IPS-NIHi7 (cell line): ENCODE results near the gene TTYH1.

Experiments
- DNase-seq: peaks from one replicate; pipeline ENCODE4 v3.0.0; 2012; ENCODE audit warnings: mixed read lengths; ENCODE audit errors: extremely low spot score

Gene TTYH1

GRCh38 chr19:54392105-54392504 lies 23.2 kb upstream of the TTYH1 start:
- DNase-seq, result no peak

DNA sequence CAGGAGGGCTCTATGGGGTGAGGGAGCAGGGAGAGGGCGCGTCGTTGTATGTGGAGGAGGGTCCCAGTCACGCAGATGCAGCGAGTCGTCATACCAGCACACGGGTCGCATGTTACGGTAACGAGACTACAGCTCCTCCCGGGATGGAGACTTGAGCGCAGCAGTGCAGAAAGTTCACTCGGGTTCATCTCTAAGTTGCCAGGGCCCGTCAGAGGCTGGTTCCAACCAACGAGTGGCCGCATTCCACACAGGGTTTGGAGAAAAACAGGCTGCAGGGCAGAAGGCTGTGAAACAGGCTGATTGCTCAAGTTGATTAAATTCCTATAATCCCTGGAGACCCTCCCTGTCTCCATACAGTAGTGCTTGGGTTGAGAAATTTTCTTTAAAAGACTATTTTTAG lies 21.9 kb upstream of the TTYH1 start:
- DNase-seq, result no peak

- no peak for DNase-seq
Observed at GRCh38 chr19:54395685-54396084, 19.6 kb upstream of the TTYH1 start.

DNA sequence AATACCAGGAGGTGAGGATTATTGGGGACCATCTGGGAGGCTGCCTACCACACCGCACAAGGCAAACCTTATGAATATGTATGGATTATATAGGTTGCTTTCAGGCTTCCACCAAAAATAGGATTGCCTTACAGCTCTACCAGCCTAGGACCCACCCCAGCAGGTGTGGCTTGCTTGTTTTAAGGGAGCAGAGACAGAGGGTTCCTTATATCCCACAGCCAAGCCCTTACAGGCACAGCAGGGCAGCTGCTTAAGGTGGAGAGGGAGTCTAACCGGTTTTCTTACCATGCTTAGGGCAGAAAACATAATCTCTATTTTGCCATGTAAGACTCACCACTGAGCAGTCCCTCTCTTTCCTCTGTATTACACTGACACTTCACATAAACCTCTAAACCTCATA lies 16.1 kb upstream of the TTYH1 start:
- no peak for DNase-seq

- no peak for DNase-seq
Observed at GRCh38 chr19:54400913-54401312, 14.4 kb upstream of the TTYH1 start.

DNA sequence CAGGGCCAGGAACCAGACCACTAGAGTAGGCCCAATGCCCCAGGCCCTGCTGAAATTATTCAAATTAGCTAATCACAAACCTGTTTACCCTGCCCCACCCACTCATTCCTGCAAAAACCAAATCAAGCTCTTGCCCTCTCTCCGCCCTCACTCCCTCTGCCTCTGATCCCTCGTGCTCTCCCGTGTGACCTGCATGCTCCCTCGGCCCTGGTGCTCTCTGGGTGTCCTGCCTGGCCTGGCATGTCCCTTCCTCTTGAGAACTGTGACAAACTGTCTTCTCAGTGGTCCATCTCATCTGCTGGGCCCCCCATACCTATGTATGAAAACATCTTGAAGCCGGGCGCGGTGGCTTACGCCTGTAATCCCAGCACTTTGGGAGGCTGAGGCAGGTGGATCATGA lies 12.2 kb upstream of the TTYH1 start:
- no peak for DNase-seq

DNA sequence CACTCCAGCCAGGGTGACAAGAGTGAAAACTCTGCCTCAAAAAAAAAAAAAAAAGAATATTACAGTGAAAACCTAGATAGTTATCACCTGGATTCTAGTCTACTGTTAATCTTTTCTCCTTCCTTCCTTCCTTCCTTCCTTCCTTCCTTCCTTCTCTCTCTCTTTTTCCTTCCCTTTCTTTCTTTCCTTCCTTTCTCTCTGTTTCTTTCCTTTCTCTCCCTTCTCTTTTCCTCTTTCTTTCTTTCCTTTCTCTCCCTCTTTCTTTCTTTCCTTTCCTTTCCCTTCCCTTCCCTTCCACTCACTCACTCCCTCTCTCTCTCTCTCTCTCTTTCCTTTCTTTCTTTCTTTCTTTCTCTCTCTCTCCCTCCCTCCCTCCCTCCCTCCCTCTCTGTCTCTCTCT lies 9.6 kb upstream of the TTYH1 start:
- DNase-seq, result no peak

DNA sequence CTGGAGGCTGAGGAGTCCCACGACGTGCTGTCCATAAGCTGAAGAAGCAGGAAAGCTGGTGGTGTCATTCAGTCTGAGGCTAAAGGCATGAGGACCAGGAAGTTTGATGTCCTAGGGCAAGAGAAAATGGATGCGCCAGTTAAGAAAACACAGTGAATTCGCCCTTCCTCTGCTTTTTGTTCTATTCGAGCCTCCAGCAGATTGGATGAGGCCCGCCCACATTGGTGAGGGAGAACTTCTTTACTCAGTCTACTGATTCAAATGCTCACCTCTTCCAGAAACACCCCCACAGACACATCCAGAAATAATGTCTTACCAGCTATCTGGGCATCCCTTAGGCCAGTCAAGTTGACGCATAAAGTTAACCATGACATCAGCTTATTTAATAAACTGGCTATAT lies 7.5 kb upstream of the TTYH1 start:
- no peak for DNase-seq

GRCh38 chr19:54408456-54409026 lies 6.7 kb upstream of the TTYH1 start:
- no peak for DNase-seq

GRCh38 chr19:54411033-54411432 lies 4.2 kb upstream of the TTYH1 start:
- DNase-seq, result no peak

DNA sequence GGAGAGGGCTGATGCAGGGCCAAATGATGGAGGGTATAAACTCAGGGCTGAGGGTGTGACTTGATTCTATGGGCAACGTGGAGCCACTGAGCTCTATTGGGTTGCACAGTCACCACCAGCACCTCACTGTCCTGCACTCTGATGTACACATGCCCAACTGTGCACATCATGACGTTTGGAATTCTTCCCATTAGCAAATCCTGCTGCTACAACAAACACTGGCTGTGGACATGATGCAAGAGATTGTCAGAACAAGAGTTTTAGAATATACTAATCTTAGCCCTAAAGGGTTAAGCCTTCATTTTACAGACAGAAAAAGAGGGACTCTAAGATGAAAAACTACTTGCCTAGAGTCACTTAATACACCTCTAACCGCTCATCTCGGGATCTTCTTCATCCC lies 2.4 kb upstream of the TTYH1 start:
- no peak for DNase-seq

- DNase-seq, result no peak
Observed at GRCh38 chr19:54414156-54414555, 1.1 kb upstream of the TTYH1 start.

- no peak for DNase-seq
Observed at GRCh38 chr19:54415901-54416673, 823 bp downstream of the TTYH1 start.

DNA sequence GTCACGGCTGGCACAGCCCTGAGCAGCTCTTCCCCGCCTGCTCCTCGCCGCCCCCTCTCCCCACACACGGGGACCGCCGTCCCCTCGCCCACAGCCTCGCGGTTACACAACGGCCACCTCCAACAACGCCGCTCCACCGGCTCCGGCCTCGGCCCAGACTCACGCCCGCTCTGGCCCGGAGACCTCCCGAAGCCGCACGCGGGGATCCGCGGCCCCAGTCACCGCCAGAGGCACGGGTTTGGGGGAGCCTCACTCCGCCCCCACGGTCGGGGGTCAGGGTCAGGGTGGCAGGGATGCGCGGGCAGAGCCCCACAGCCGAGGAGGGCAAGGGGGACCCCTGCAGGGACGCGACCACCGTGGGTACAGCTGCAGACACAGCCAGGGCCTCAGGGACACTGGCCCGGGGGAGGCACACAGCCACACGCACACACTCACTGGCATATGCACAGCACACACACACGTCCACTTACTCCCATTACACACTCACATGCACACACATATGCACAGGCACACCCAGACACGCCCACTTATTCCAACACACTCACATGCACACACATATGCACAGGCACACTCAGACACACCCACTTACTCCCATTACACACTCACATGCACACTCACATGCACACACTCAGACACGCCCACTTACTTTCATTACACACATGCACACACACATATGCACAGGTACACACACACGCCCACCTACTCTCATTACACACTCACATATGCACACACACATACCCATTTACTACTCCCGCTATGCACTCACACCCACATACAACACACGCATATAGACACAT lies 1.6 kb downstream of the TTYH1 start:
- no peak for DNase-seq

- no peak for DNase-seq
Observed at GRCh38 chr19:54418030-54418929, 3.0 kb downstream of the TTYH1 start.

- no peak for DNase-seq
Observed at GRCh38 chr19:54418930-54419800, 3.9 kb downstream of the TTYH1 start.

DNA sequence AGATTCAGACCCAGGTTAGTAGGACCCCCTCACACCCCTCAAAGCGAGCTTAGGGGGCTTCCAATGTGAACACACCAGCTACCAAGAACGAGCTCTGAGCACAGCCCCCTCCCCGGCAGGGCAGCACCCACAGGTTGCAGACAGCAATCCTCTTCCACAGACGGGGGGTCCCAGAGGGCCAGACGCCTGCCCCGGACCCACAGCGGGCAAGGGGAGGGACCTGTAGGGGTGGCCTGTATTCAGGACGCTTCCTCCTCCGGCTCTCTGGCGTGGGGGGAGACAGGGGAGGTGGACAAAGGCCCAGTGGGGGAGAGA lies 4.8 kb downstream of the TTYH1 start:
- no peak for DNase-seq

- peak; percentile 78 for DNase-seq
Observed at GRCh38 chr19:54420383-54421168, 5.3 kb downstream of the TTYH1 start.

GRCh38 chr19:54421169-54421516 lies 5.9 kb downstream of the TTYH1 start:
- no peak for DNase-seq

DNA sequence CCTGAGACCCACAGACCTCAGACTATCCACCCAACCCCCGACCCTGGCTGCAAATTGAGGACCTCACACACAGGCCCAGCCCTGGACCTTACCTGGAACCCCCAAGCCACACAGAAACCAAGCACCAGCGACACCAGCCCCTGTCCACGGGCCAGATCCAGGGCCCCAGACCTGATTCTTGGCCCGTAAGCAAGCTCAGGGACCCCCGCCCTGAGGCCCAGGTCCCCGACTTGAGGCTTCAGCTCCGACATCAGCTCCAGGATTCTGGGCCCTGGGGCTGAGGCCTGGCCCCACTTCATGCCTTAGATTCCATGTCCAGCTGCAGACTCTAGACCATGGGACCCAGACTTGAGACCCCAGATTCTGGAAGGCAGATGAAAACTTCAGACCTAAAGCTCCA lies 6.3 kb downstream of the TTYH1 start:
- no peak for DNase-seq
